ENCODE results near the gene LHFPL6. TPM values are rescaled to one million over a fixed set of nuclear protein-coding genes. Genes with fewer than 3 reads are reported as not detected.

LHFPL6 gene
- total RNA-seq, 2 donors from 2014 or later = 0.53 to 2.8 TPM

- Mint-ChIP-seq H3K9me3 (no peaks in the 10 kb centered on the region), H3K4me3 (no peak overlapping the region), H3K27me3 (ENCODE audit: insufficient read depth) (peaks cover 46% of the 10 kb centered on the region), H3K36me3 (ENCODE audit: low read depth) (no peaks in the 10 kb centered on the region), H3K4me1 (no peaks in the 10 kb centered on the region), H3K27ac (no peak overlapping the region)
- Histone ChIP-seq H3K27me3 (ENCODE audit: control insufficient read depth, insufficient read depth, low read length, poor library complexity, severe bottlenecking) (peaks cover 27% of the 10 kb centered on the region), H3K9me3 (ENCODE audit: control insufficient read depth, low read length) (no peaks in the 10 kb centered on the region), H3K9ac (ENCODE audit: extremely low read depth, low read length, poor library complexity, severe bottlenecking) (no peak overlapping the region), H3K36me3 (ENCODE audit: control insufficient read depth, insufficient read depth, low read length) (no peaks in the 10 kb centered on the region), H3K4me3 (ENCODE audit: low read length) (no peak overlapping the region), H3K4me1 (ENCODE audit: control insufficient read depth, insufficient read depth, low read length) (no peaks in the 10 kb centered on the region), H3K27ac (ENCODE audit: low read depth, low read length) (no peak overlapping the region)
- DNase-seq = no peak
- no peak for TF ChIP-seq CTCF (conservative IDR thresholded peaks at IDR 0.05)
- WGBS, 2 experiments (ENCODE audit: insufficient coverage in 1 of 2, insufficient read length in 1 of 2) = 94 to 96% methylated on average over 4 of the region's 4 CpGs
Observed at GRCh38 chr13:39524795-39525194, 78.2 kb downstream of the LHFPL6 start.

DNA sequence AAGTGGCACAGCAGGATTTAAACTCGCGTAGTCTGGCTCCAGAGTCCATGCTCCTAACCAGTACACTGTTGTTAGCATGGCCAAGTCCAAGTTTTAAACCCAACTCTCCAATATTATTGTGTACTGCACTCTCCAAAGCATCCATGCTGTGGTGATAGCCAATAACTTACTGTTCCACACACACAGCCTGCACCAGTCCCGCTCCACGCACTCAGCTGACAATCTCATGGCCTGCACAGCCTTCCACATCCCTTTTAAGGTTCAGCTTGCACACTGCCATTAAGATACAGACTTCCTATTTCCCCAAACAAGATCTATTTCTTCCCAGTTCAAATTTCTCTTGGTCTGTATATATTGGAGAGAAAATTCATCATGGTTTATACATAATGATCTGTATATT lies 80.7 kb downstream of the LHFPL6 start:
- no peaks in the 10 kb centered on the region for H3K4me1 Mint-ChIP-seq

GRCh38 chr13:39521701-39522100 lies 81.3 kb downstream of the LHFPL6 start:
- Mint-ChIP-seq H3K27me3 (ENCODE audit: insufficient read depth) (peaks cover 59% of the 10 kb centered on the region), H3K36me3 (ENCODE audit: low read depth) (no peaks in the 10 kb centered on the region), H3K9me3 (no peaks in the 10 kb centered on the region), H3K27ac (no peak overlapping the region), H3K4me3 (no peak overlapping the region), H3K4me1 (no peaks in the 10 kb centered on the region)
- H3K27ac ChIP-seq (ENCODE audit: low read depth, low read length) = no peak overlapping the region
- H3K4me1 ChIP-seq (ENCODE audit: control insufficient read depth, insufficient read depth, low read length) = no peaks in the 10 kb centered on the region
- no peak for TF ChIP-seq CTCF (conservative IDR thresholded peaks at IDR 0.05)
- no peak overlapping the region for H3K9ac ChIP-seq (ENCODE audit: extremely low read depth, low read length, poor library complexity, severe bottlenecking)
- peaks cover 53% of the 10 kb centered on the region for H3K27me3 ChIP-seq (ENCODE audit: control insufficient read depth, insufficient read depth, low read length, poor library complexity, severe bottlenecking)
- WGBS, 2 experiments (ENCODE audit: insufficient coverage in 1 of 2, insufficient read length in 1 of 2) = 98 to 100% methylated on average over 4 of the region's 4 CpGs
- H3K9me3 ChIP-seq (ENCODE audit: control insufficient read depth, low read length) = no peaks in the 10 kb centered on the region
- no peak overlapping the region for H3K4me3 ChIP-seq (ENCODE audit: low read length)
- DNase-seq = no peak
- H3K36me3 ChIP-seq (ENCODE audit: control insufficient read depth, insufficient read depth, low read length) = no peaks in the 10 kb centered on the region

More for the DNA sequence above, 80.7 kb downstream of the LHFPL6 start:
- Histone ChIP-seq H3K9ac (ENCODE audit: extremely low read depth, low read length, poor library complexity, severe bottlenecking) (no peak overlapping the region), H3K27me3 (ENCODE audit: control insufficient read depth, insufficient read depth, low read length, poor library complexity, severe bottlenecking) (peaks cover 52% of the 10 kb centered on the region), H3K4me1 (ENCODE audit: control insufficient read depth, insufficient read depth, low read length) (no peaks in the 10 kb centered on the region), H3K9me3 (ENCODE audit: control insufficient read depth, low read length) (no peaks in the 10 kb centered on the region), H3K4me3 (ENCODE audit: low read length) (no peak overlapping the region), H3K36me3 (ENCODE audit: control insufficient read depth, insufficient read depth, low read length) (no peaks in the 10 kb centered on the region), H3K27ac (ENCODE audit: low read depth, low read length) (no peak overlapping the region)
- WGBS, 2 experiments (ENCODE audit: insufficient coverage in 1 of 2, insufficient read length in 1 of 2) = 97 to 100% methylated on average over 4 of the region's 4 CpGs
- no peak for DNase-seq
- H3K27me3 Mint-ChIP-seq (ENCODE audit: insufficient read depth) = peaks cover 56% of the 10 kb centered on the region
- no peak overlapping the region for H3K4me3 Mint-ChIP-seq
- H3K36me3 Mint-ChIP-seq (ENCODE audit: low read depth) = no peaks in the 10 kb centered on the region
- TF ChIP-seq CTCF (conservative IDR thresholded peaks at IDR 0.05) = no peak
- H3K9me3 Mint-ChIP-seq = no peaks in the 10 kb centered on the region
- no peak overlapping the region for H3K27ac Mint-ChIP-seq
